K562 (cell line): Measurements from ENCODE around the gene FOSL1. TPM values are rescaled to one million over a fixed set of nuclear protein-coding genes. Genes with fewer than 3 reads are reported as not detected.
A peak's percentile ranks its signal among the peaks of the same experiment; 100 is the strongest.

ENCODE experiments used
- ATF3 ChIP-seq, 2 experiments: fragments of 450-650 bp in 1 of 2; sonication (generic) in 1 of 2; formaldehyde crosslinking in 1 of 2; IDR thresholded peaks in 1 of 2; conservative IDR thresholded peaks in 1 of 2; 2 replicates each; pipeline versions ENCODE4 v1.6.1 to v1.8.1; 2016 to 2023; ENCODE audit warnings: mild to moderate bottlenecking in 2 of 2, moderate library complexity in 2 of 2, inconsistent platforms in 1 of 2, missing genetic modification reagents in 1 of 2
- CEBPB ChIP-seq: fragments of 450-650 bp; IDR thresholded peaks from 2 replicates; pipeline ENCODE4 v1.6.1; 2016; ENCODE audit warnings: missing genetic modification characterization, missing compliant biosample characterization
- CREM ChIP-seq: IDR thresholded peaks from 2 replicates; pipeline ENCODE4 v1.6.1; 2014; ENCODE audit warnings: antibody characterized with exemption, low read depth
- E2F3 ChIP-seq: fragments of 250-450 bp; sonication (Bioruptor Pico); IDR thresholded peaks from 2 replicates; pipeline ENCODE4 v1.4.0; 2020; ENCODE audit warnings: mild to moderate bottlenecking
- EP300 ChIP-seq: IDR thresholded peaks from 2 replicates; pipeline ENCODE4 v1.6.1; 2012; ENCODE audit warnings: low read length, improper control_type of control experiment
- HDAC2 ChIP-seq: fragments of 450-650 bp; IDR thresholded peaks from 2 replicates; pipeline ENCODE4 v1.6.1; 2016; ENCODE audit warnings: mild to moderate bottlenecking
- KDM5B ChIP-seq: fragments of 200-600 bp; sonication (generic); IDR thresholded peaks from 2 replicates; pipeline ENCODE4 v1.6.1; 2012; ENCODE audit warnings: low read depth, mild to moderate bottlenecking, moderate library complexity, low read length, control low read depth, inconsistent platforms; ENCODE audit not compliant: insufficient replicate concordance
- MCM5 ChIP-seq: fragments of 450-650 bp; IDR thresholded peaks from 2 replicates; pipeline ENCODE4 v1.6.1; 2016; ENCODE audit warnings: low read depth
- MYBL2 ChIP-seq, 2 experiments: fragments of 450-650 bp in 1 of 2; sonication (generic) in 1 of 2; formaldehyde crosslinking in 1 of 2; IDR thresholded peaks; 2 replicates each; pipeline versions ENCODE4 v1.6.1 to v1.8.1; 2017 to 2022; ENCODE audit warnings: borderline replicate concordance in 1 of 2, inconsistent platforms in 1 of 2, low read depth in 1 of 2, mild to moderate bottlenecking in 1 of 2, missing genetic modification reagents in 1 of 2, moderate library complexity in 1 of 2
- NFXL1 ChIP-seq: fragments of 450-650 bp; formaldehyde crosslinking; IDR thresholded peaks from 2 replicates; pipeline ENCODE4 v1.4.0; 2021; ENCODE audit warnings: mild to moderate bottlenecking
- POLR3G ChIP-seq: IDR thresholded peaks from 2 replicates; pipeline ENCODE4 v1.6.1; 2011; ENCODE audit not compliant: insufficient read length, insufficient replicate concordance; ENCODE audit errors: extremely low read depth
- SMAD3 ChIP-seq: fragments of 450-650 bp; formaldehyde crosslinking; conservative IDR thresholded peaks from 2 replicates; pipeline ENCODE4 v1.4.0; 2020; ENCODE audit warnings: mild to moderate bottlenecking
- XRCC5 ChIP-seq: fragments of 200-400 bp; formaldehyde crosslinking; IDR thresholded peaks from 2 replicates; pipeline ENCODE4 v1.6.1; 2017; ENCODE audit warnings: low read depth, mild to moderate bottlenecking, low read length
- YBX1 ChIP-seq: fragments of 450-650 bp; IDR thresholded peaks from 2 replicates; pipeline ENCODE4 v1.7.1; 2016; ENCODE audit warnings: mild to moderate bottlenecking
- ZBTB26 ChIP-seq: fragments of 450-650 bp; formaldehyde crosslinking; IDR thresholded peaks from 2 replicates; pipeline ENCODE4 v1.4.0; 2022; ENCODE audit warnings: missing genetic modification characterization
- ZNF12 ChIP-seq: sonication (generic); formaldehyde crosslinking; IDR thresholded peaks from 2 replicates; pipeline ENCODE4 v1.4.0; 2020; ENCODE audit warnings: mild to moderate bottlenecking, missing genetic modification reagents
- ZNF146 ChIP-seq: IDR thresholded peaks from one replicate; pipeline ENCODE4 v1.6.1; 2018; ENCODE audit warnings: missing compliant biosample characterization; ENCODE audit not compliant: unreplicated experiment
- ZNF707 ChIP-seq: fragments of 250-450 bp; sonication (Bioruptor Pico); conservative IDR thresholded peaks from 2 replicates; pipeline ENCODE4 v1.8.0; 2022; ENCODE audit warnings: inconsistent platforms, mild to moderate bottlenecking, moderate library complexity
- polyA plus RNA-seq, 8 experiments: library from polyadenylated mRNA; depleted of rRNA in 4 of 8; stranded (reverse) in 5 of 8; unstranded in 3 of 8; fragments of >200 nt; fragmentation: Nextera tagmentation in 2 of 8; fragmentation: Illumina TruSeq in 1 of 8; extraction: Ambion mirVana in 2 of 8; extraction: Trizol in 1 of 8; gene quantifications; 2 replicates each; pipeline versions ENCODE4 v1.2.1 to v1.2.3, GENCODE V29; 2011 to 2014; ENCODE audit warnings: inconsistent platforms in 1 of 8, missing spikeins in 1 of 8
- total RNA-seq, 7 experiments: library from RNA; depleted of rRNA in 6 of 7; stranded (reverse); fragments of >200 nt in 6 of 7; fragmentation: Illumina TruSeq in 2 of 7; extraction: Trizol in 2 of 7; gene quantifications; 2 replicates each; pipeline versions ENCODE4 v1.2.1 to v1.2.3, GENCODE V29; 2011 to 2021; ENCODE audit warnings: low replicate concordance in 1 of 7
- TF ChIP-seq, protein P1 (sequence below): sonication (generic); formaldehyde crosslinking; IDR thresholded peaks from 2 replicates; pipeline ENCODE4 v1.8.0; 2023; ENCODE audit warnings: missing genetic modification reagents, mild to moderate bottlenecking, borderline replicate concordance
- TF ChIP-seq, protein P2 (sequence below): fragments of 250-450 bp; sonication (Bioruptor Pico); IDR thresholded peaks from 2 replicates; pipeline ENCODE4 v1.9.0; 2021; ENCODE audit warnings: mild to moderate bottlenecking

FOSL1 gene
- total and polyA plus RNA-seq, 9 of the 15 experiments (the other 6 are each of a cell fraction or from before 2014, with no cell fraction given): 3.5 to 39.6 (median 10.0) TPM

DNA sequence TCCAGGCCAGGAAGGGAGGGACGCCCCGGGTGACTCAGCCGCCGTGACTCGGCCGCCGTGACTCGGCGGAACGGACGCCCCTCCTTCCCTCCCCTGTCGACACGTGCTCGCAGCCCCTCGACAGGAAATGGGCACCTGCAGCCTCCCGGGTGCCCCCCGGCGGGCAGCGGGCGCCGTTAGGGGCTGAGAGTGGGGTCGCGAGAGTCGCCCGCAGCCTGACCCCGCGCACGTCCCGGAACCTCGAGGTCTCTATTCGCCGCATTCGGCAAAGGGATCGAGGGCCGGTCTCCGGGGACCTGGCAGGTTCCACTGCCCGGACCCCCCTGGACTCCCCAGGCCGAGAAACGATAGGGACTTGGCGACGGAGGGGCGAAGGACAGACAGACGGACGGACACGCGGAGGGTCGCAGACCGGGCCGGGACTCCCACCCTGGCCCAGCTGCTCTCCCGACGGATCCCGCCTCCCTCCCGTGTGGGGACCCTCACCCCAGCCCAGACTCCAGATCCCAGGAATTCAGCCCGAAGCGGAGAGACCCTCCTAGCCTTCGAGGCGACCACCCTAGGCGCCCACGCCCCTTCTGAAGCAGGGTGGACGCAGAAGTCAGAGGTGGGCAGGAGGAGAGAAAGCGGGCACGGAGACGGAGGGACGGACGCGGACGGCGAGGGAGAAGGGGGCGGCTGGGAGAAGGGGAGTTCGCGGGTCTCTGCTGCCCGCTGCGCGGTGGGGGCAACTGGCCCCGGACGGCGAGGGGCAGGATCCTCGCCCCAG, 648 bp downstream of the FOSL1 start (continued):
- TF ChIP-seq ZBTB26 (CRISPR knock-in tag) (0 out of 2 replicates have a peak, but pooled peaks have one; percentile 12), E2F3 (CRISPR knock-in tag) (peak; percentile 42; the same call in 1 of the 2 replicates), POLR3G (no peak), CREM (peak; percentile 66), YBX1 (no peak), EP300 (no peak; the same call in 1 of the 2 replicates), ZNF12 (CRISPR knock-in tag) (no peak; the same call in 1 of the 2 replicates), MYBL2 (IDR thresholded peaks at IDR 0.05; ENCODE audit: low read depth) (no peak), MYBL2 (CRISPR knock-in tag; IDR thresholded peaks at IDR 0.05; ENCODE audit: borderline replicate concordance) (no peak), ZNF707 (CRISPR knock-in tag) (no peak), XRCC5 (peak; percentile 87; the same call in 1 of the 2 replicates), HDAC2 (peak; percentile 68), ZNF146 (CRISPR knock-in tag) (no peak), CEBPB (no peak), MCM5 (no peak), SMAD3 (CRISPR knock-in tag) (peak; percentile 75; the same call in 1 of the 2 replicates), NFXL1 (CRISPR knock-in tag) (no peak), ATF3 (IDR thresholded peaks at IDR 0.05) (peak; percentile 95), ATF3 (CRISPR knock-in tag; conservative IDR thresholded peaks at IDR 0.05) (peak; percentile 96; the same call in 1 of the 2 replicates), KDM5B (peak; percentile 62)
- TF ChIP-seq, protein P1, sequence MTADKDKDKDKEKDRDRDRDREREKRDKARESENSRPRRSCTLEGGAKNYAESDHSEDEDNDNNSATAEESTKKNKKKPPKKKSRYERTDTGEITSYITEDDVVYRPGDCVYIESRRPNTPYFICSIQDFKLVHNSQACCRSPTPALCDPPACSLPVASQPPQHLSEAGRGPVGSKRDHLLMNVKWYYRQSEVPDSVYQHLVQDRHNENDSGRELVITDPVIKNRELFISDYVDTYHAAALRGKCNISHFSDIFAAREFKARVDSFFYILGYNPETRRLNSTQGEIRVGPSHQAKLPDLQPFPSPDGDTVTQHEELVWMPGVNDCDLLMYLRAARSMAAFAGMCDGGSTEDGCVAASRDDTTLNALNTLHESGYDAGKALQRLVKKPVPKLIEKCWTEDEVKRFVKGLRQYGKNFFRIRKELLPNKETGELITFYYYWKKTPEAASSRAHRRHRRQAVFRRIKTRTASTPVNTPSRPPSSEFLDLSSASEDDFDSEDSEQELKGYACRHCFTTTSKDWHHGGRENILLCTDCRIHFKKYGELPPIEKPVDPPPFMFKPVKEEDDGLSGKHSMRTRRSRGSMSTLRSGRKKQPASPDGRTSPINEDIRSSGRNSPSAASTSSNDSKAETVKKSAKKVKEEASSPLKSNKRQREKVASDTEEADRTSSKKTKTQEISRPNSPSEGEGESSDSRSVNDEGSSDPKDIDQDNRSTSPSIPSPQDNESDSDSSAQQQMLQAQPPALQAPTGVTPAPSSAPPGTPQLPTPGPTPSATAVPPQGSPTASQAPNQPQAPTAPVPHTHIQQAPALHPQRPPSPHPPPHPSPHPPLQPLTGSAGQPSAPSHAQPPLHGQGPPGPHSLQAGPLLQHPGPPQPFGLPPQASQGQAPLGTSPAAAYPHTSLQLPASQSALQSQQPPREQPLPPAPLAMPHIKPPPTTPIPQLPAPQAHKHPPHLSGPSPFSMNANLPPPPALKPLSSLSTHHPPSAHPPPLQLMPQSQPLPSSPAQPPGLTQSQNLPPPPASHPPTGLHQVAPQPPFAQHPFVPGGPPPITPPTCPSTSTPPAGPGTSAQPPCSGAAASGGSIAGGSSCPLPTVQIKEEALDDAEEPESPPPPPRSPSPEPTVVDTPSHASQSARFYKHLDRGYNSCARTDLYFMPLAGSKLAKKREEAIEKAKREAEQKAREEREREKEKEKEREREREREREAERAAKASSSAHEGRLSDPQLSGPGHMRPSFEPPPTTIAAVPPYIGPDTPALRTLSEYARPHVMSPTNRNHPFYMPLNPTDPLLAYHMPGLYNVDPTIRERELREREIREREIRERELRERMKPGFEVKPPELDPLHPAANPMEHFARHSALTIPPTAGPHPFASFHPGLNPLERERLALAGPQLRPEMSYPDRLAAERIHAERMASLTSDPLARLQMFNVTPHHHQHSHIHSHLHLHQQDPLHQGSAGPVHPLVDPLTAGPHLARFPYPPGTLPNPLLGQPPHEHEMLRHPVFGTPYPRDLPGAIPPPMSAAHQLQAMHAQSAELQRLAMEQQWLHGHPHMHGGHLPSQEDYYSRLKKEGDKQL (CRISPR knock-in tag): peak; percentile 85; the same call in 1 of the 2 replicates
- TF ChIP-seq, protein P2, sequence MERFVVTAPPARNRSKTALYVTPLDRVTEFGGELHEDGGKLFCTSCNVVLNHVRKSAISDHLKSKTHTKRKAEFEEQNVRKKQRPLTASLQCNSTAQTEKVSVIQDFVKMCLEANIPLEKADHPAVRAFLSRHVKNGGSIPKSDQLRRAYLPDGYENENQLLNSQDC: no peak
